SW 1271 (cell line): Measurements from ENCODE around the gene NBPF20.
A peak's percentile ranks its signal among the peaks of the same experiment; 100 is the strongest.
"Not testable (repeated sequence)": the region's sequence is repeated elsewhere in the genome, so short reads cannot be mapped to it uniquely, and the experiment has no call there.

ENCODE experiments used
- DNase-seq, 2 experiments: peaks; one replicate each; lab custom pipeline; 2025; lab: John Stamatoyannopoulos, UW

NBPF20 gene, protein sequence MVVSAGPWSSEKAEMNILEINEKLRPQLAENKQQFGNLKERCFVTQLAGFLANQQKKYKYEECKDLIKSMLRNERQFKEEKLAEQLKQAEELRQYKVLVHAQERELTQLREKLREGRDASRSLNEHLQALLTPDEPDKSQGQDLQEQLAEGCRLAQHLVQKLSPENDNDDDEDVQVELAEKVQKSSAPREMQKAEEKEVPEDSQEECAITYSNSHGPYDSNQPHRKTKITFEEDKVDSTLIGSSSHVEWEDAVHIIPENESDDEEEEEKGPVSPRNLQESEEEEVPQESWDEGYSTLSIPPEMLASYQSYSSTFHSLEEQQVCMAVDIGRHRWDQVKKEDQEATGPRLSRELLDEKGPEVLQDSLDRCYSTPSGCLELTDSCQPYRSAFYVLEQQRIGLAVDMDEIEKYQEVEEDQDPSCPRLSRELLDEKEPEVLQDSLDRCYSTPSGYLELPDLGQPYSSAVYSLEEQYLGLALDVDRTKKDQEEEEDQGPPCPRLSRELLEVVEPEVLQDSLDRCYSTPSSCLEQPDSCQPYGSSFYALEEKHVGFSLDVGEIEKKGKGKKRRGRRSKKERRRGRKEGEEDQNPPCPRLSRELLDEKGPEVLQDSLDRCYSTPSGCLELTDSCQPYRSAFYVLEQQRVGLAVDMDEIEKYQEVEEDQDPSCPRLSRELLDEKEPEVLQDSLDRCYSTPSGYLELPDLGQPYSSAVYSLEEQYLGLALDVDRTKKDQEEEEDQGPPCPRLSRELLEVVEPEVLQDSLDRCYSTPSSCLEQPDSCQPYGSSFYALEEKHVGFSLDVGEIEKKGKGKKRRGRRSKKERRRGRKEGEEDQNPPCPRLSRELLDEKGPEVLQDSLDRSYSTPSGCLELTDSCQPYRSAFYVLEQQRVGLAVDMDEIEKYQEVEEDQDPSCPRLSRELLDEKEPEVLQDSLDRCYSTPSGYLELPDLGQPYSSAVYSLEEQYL (N-terminal part only)

GRCh38 chr1:145425436-145426029, at the start of gene NBPF20:
Gene NBPF20, minus strand, starts transcription at chr1:145425603. Its CDS starts 20,331 bp downstream, at chr1:145405272.
- DNase-seq, result peak in 1 of 2 experiments; percentile 70

DNA sequence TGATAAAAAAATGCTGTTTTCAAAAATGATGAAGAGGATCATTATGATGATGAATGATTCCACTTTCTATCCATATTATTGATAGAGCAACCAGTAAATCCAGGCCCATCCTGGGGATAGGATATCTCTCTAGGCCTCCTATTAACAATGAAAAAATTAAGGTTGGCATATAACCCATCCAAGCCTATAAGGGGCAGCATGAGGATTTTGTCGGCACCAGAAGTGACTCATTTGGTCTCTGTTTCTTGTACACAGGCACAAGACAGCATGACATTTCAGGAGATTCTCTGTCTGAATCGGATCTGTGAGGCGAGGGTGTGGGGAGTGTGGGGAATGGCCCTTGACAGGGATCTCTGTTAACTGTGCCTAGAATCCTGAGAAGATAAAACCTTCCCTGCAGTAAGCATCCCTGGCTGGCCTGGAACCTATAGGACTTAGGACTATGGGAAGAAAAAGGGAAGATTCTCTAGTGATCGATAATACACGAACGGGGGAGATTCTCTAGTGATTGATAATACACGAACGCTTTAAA, 49.5 kb upstream of the NBPF20 start:
- DNase-seq, result not testable (repeated sequence)

GRCh38 chr1:145472731-145473130, 47.3 kb upstream of the NBPF20 start:
- DNase-seq, result not testable (repeated sequence)

DNA sequence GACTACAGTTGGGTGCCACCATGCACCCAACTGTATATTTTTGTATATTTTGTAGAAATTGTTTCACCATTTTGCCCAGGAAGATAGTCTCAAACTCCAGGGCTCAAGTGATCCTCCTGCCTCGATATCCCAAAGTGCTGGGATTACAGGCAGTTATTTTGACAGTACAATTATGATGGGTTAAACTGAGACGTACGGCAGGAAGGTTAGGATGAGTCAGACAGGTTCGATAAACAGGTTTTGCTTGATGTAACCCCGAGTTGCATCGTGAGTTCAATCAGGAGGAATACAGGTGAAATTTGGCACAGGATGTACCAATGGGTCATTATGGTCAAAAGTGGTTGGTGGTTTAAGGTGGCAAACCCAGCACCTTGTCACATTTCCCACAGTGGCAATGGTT, 46.0 kb upstream of the NBPF20 start:
- DNase-seq, result not testable (repeated sequence)

DNA sequence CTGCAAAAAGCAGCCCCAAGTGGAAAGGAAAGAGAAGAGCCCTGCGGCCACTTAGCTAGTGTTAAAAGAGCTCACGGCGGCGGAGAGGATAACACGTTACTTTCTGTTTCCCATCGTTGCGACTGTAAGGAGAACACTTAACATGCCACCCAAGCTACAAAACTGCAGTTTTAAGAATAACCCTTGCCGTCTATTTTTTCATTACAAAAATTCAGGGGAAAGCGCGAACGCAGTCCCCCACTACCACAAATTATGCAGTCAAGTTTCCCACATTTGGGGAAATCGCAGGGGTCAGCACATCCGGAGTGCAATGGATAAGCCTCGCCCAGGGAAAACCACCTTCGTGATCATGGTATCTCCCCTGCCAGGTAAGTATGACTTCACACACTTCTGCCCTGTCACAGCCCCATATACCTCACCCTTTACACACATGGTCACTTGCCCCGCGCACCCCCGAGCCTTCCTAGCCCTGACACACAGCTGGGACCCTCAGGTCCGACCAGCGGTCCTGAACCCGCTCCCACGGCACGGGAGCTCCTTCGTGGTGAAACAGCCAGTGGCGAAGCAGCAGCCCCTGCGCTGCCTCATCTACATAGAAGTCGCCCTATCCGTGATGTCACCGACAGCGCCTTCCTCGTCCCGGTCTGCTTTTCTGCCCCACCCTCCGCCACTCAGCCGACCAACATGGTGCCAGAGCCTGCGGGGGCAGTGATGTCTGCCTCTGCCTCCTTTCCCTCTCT, 40.2 kb upstream of the NBPF20 start:
- not testable (repeated sequence) for DNase-seq

GRCh38 chr1:145464708-145465336, 39.4 kb upstream of the NBPF20 start:
- not testable (repeated sequence) for DNase-seq

- not testable (repeated sequence) for DNase-seq
Observed at GRCh38 chr1:145464017-145464416, 38.6 kb upstream of the NBPF20 start.

DNA sequence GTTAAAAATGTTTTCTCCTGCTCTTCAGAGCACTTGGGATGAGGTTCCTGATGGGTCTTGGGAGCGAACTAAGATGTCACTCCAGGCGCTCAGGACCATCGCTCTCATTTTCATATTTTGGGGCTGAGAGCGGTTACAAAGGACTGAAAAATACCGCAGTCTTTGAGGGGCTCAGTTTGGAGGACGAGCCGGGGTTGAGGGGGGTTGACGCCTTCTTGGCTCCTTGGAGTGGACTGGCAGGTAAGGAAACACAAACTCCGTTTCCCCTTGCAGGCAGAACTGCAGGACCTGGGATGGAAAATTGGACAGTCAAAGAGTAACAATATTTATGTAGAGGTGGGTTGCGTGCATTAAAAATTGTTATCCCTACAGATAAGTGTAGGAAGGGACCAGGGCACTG, 35.3 kb upstream of the NBPF20 start:
- DNase-seq, result not testable (repeated sequence)

DNA sequence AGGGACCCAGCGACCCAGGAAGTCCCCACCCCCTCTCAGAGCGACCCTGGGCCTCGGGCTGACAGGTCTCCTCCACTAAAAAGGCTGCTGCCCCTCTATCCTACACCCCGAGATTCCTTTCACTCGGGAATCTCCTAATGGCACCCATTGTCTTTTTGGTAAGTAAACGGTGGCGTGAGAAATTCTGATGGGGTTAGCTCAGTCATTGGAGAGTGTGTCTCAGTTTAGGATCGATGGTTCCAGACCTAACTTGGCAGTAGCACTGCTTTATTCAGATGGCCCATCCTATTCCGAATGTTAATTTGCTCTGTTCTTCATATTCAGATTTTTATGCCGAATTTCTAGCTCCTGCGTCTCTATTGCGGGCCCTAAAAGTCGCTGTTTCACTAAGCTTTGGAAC, 34.6 kb upstream of the NBPF20 start:
- DNase-seq, result not testable (repeated sequence)

- not testable (repeated sequence) for DNase-seq
Observed at GRCh38 chr1:145459591-145459990, 34.2 kb upstream of the NBPF20 start.

GRCh38 chr1:145459063-145459462, 33.7 kb upstream of the NBPF20 start:
- not testable (repeated sequence) for DNase-seq

DNA sequence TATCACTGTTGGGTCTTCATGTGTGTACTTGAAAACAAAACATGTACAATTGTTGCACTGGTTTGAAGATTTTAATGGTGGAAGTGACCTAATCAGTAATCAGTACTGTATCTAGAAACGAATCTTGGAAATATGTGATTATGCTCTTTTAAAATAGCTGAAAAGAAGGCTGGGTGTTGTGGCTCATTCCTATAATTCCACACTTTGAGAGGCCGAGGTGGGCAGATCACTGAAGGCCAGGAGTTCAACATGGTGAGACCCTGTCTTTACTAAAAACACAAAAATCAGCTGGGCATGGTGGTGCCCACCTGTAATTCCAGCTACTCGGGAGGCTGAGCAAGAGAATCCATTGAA, 29.4 kb upstream of the NBPF20 start:
- not testable (repeated sequence) for DNase-seq

DNA sequence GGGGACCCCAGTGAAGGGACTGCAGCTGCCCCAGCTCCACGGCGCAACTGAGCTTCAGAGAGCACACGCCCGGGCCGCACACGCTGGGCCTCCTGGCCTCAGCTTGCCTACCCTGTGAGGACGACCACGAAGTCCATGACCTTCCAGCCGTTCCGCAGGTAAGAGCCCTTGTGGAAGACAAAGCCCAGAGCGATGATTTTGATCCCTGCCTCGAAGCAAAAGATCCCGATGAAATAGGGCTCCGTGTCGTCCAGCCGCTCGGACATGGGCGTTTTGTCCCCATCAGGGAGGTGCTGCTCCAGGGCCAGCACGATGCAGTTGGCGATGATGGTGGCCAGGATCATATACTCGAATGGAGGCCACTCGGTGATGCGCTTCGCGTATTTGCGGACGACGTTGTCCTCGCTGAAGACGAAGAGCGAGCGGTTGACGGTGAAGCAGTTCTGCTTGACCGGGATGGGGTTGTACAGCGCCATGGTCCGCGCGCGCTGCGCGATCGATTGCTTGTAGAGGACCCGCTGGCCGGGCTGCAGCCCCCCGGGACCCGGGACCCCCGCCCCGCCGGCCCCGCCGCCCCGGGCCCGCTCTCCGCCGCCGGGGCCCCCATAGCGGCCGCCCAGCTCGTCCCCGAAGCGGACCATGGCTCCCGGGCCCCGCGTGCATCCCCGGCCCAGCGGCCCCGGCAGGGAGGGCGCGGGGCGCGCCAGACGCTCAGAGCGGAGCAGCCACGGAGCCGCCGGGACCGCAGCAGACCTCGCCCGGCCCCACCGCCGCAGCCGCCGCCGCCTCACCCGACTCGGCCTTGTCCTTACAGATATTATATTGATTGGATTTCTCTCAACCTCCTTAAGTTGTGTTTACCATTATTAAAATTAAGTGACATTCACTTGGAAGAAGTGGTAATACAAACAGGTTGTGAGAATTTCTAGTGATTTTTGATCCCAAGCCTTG, 28.7 kb upstream of the NBPF20 start:
- DNase-seq, result not testable (repeated sequence)

DNA sequence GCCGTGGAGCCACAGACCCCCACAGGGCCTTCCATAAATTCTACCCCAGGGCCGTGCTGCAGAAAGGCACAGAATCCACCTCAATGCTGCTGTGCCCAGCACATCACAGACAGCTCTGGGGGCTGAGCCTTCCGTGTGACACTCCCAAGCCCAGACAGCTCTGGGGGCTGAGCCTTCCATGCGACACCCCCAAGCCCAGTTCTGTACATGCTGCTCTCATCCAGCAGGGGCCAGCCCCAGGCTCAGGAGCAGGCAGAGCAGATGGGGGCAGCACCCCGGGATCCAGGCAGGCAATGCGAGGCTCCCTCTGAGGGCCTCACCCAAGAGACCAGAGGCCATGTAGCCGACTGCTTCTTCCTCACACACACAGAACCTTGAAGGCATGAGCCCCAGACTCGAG, 27.1 kb upstream of the NBPF20 start:
- not testable (repeated sequence) for DNase-seq

GRCh38 chr1:145451914-145452313, 26.5 kb upstream of the NBPF20 start:
- DNase-seq, result not testable (repeated sequence)

DNA sequence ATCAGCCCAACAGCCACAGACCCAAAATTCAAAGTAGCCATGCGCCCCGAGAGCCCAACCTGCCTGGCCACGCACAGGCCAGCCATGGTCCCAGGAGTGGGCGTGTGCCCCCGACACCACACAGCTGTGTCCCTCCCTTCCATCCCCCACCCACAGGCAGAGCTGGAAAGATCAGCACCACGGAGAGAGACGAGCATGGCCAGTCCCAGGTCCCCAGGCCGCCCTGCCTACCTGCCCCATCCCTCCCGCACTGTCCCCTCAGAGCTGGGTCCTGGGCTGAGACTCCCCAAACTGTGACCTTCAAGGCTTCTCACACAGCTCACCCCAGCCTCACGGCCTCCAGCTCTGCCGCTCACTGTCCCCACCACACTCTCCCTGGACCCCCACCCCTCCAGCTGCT, 19.8 kb upstream of the NBPF20 start:
- not testable (repeated sequence) for DNase-seq

DNA sequence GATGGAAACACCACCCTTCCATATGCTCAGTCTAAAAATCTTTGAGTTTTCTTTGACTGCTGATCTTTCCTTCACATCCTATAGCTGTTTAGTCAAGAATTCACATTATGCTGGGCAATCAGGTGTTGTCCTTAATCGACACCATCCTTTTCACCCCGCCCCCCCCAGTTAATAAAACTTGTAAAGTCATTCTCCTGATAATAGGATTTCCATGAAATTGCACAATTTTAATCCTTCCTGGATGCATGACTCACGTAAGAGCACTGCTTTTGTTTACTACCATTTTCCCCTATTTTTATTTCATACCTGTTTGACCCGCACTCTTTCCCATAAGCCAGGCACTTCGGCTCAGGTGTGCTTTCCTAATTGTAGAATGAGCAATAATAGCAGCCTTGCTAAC, 16.9 kb upstream of the NBPF20 start:
- DNase-seq, result not testable (repeated sequence)

DNA sequence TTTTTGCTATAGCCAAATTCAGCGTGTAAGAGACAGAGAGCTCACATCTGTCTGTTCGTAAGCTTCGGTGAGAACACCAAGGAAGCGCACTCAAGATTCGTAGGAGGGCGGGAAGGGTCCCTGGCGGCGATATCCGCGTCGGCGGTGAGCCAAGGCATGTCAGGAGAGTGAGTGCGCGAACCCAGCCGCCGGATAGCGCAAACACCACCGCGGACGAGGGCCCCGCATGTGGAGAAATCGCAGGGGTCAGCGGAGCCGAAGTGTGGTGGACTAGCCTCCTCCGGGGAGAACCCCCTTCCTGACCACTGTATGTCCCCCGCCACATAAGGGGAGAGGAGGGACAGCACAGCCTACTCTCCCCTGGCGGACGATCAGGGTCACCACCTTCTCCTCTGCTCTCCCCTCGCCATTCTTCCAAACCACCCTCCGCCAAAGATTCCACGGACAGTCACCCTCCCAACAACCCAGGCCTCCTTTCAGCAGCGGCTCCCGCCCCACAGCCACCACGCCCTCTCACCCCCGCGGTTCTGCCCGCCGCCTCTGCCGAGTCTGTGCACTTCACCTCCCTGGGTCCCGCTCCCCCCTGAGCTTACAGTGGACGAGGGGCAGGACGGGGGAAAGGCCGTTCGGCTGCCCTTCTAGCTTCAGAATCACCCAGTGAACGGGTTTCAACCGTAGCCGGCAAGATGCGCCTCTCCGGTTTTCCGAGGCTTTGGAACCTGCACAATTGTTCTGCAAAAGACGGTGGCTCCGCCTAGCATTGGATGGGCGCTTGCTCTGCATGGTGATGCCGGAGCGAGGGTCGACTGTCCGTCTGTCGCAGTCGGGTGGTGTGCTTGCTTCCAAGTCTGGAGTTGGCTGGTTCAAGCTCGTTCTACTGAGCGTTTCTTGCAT, 6.2 kb upstream of the NBPF20 start:
- not testable (repeated sequence) for DNase-seq
